ENCODE measurements around the gene RNF175. TPM values are rescaled to one million over a fixed set of nuclear protein-coding genes. Genes with fewer than 3 reads are reported as not detected.

The RNF175 gene
- total RNA-seq, 1 donor from 2014 or later = 4.3 TPM

- H3K4me3 Mint-ChIP-seq = no peak overlapping the region
- no peak for DNase-seq (ENCODE audit: low spot score in 2 of 2, unreplicated experiment in 2 of 2)
- no peak overlapping the region for H3K27ac Mint-ChIP-seq
- H3K9me3 Mint-ChIP-seq = peaks cover 2% of the 10 kb centered on the region
- H3K36me3 Mint-ChIP-seq = no peaks in the 10 kb centered on the region
- TF ChIP-seq CTCF (IDR thresholded peaks at IDR 0.05; ENCODE audit: unreplicated experiment) = no peak
- H3K4me1 Mint-ChIP-seq = peaks cover 7% of the 10 kb centered on the region
- peaks cover 14% of the 10 kb centered on the region for H3K27me3 Mint-ChIP-seq (ENCODE audit: low read depth)
Measured at GRCh38 chr4:153765894-153766293, 6.1 kb upstream of the RNF175 start.

GRCh38 chr4:153764601-153765368, 5.0 kb upstream of the RNF175 start:
- Mint-ChIP-seq H3K4me3 (no peak overlapping the region), H3K9me3 (no peaks in the 10 kb centered on the region), H3K4me1 (peaks cover 7% of the 10 kb centered on the region), H3K27me3 (ENCODE audit: low read depth) (peaks cover 21% of the 10 kb centered on the region), H3K27ac (no peak overlapping the region), H3K36me3 (no peaks in the 10 kb centered on the region)
- TF ChIP-seq CTCF (IDR thresholded peaks at IDR 0.05; ENCODE audit: unreplicated experiment) = no peak
- no peak for DNase-seq (ENCODE audit: low spot score in 2 of 2, unreplicated experiment in 2 of 2)

GRCh38 chr4:153763404-153763803, 3.6 kb upstream of the RNF175 start:
- H3K4me1 Mint-ChIP-seq = peaks cover 7% of the 10 kb centered on the region
- no peak for DNase-seq (ENCODE audit: low spot score in 2 of 2, unreplicated experiment in 2 of 2)
- H3K36me3 Mint-ChIP-seq = no peaks in the 10 kb centered on the region
- H3K4me3 Mint-ChIP-seq = no peak overlapping the region
- no peak overlapping the region for H3K27ac Mint-ChIP-seq
- no peak for TF ChIP-seq CTCF (IDR thresholded peaks at IDR 0.05; ENCODE audit: unreplicated experiment)
- H3K27me3 Mint-ChIP-seq (ENCODE audit: low read depth) = peaks cover 31% of the 10 kb centered on the region
- no peaks in the 10 kb centered on the region for H3K9me3 Mint-ChIP-seq

DNA sequence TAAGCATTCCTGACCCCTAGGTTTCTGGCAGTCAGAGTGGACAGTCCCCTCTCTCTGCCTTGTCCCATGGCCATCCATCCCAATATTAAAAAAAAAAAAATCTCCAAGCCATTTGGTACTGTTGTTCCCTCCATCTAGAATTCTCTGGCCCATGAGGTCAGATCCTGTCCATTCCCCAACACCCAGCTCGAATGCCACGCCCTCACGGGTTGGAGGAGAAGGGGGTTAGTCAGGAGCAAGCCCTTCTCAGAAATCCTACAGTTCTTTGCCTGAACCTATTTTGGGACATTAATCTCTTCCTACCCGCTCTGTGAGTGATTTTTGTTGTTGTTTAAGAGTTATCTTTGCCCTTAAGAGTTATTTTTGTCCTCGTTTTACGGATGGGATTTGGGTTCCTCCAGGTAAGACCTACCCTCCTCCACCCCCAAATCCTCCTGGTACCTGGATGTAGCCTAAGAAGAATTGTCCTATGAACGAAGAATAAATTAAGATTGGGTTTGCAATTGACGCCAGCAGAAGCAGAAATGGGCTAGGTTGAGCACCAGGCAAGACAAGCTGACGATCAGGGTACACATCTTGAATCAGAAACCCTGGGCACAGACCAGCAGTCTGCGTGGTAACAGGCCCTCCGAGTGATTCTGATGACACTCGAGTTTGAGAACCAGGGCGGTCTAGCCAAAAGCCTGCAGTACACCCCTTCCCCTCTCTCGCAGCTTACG, 977 bp downstream of the RNF175 start:
- peaks cover 3% of the 10 kb centered on the region for H3K36me3 Mint-ChIP-seq

DNA sequence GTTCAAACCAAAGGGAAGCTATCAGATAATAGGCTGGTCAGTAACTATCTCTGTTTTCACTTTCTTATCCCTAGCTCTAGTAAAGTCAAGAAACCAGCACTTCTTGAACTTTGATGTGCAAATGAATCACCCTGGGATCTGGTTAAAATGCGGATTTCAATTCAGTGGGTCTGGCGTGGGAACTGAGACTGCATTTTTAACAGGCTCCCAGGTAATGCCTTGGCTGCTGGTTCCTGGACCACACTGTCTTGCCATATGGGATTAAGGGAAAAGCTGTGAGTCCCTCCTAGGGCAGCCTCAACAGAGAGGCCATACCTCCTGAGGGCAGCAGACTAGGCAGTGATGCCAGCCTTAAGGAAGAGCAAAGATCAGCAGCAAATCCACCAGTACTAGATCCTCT, 1.7 kb downstream of the RNF175 start:
- H3K36me3 Mint-ChIP-seq = peaks cover 3% of the 10 kb centered on the region
- H3K9me3 Mint-ChIP-seq = peaks cover 9% of the 10 kb centered on the region
- H3K27me3 Mint-ChIP-seq (ENCODE audit: low read depth) = peaks cover 53% of the 10 kb centered on the region
- peak overlapping the region; percentile 62 for H3K4me3 Mint-ChIP-seq
- TF ChIP-seq CTCF (IDR thresholded peaks at IDR 0.05; ENCODE audit: unreplicated experiment) = no peak
- no peak overlapping the region for H3K27ac Mint-ChIP-seq
- no peaks in the 10 kb centered on the region for H3K4me1 Mint-ChIP-seq
- DNase-seq (ENCODE audit: low spot score in 2 of 2, unreplicated experiment in 2 of 2) = no peak

More for the DNA sequence above, 977 bp downstream of the RNF175 start:
- peaks cover 55% of the 10 kb centered on the region for H3K27me3 Mint-ChIP-seq (ENCODE audit: low read depth)
- peak overlapping the region; percentile 62 for H3K4me3 Mint-ChIP-seq
- TF ChIP-seq CTCF (IDR thresholded peaks at IDR 0.05; ENCODE audit: unreplicated experiment) = no peak
- H3K9me3 Mint-ChIP-seq = peaks cover 9% of the 10 kb centered on the region
- no peaks in the 10 kb centered on the region for H3K4me1 Mint-ChIP-seq
- no peak overlapping the region for H3K27ac Mint-ChIP-seq
- no peak for DNase-seq (ENCODE audit: low spot score in 2 of 2, unreplicated experiment in 2 of 2)

Data from mesothelial cell of epicardium (in vitro differentiated cells).